ENCODE measurements around the gene C22orf42.
"Not testable (repeated sequence)": the region's sequence is repeated elsewhere in the genome, so short reads cannot be mapped to it uniquely, and the experiment has no call there.

- TF ChIP-seq CTCF, POLR2A (IDR thresholded peaks at IDR 0.05): not testable (repeated sequence)
Observed at GRCh38 chr22:32160411-32160810, 1.3 kb upstream of the C22orf42 start.
